ENCODE measurements around the gene CD160.
"Not testable (repeated sequence)": the region's sequence is repeated elsewhere in the genome, so short reads cannot be mapped to it uniquely, and the experiment has no call there.

Gene CD160

GRCh38 chr1:145708063-145708462 is 11.2 kb upstream of the CD160 start:
- no peak overlapping the region for H3K4me3 ChIP-seq (ENCODE audit: low read depth, low read length)

GRCh38 chr1:145710291-145711027 is 8.8 kb upstream of the CD160 start:
- H3K4me3 ChIP-seq (ENCODE audit: low read depth, low read length): no peak overlapping the region

DNA sequence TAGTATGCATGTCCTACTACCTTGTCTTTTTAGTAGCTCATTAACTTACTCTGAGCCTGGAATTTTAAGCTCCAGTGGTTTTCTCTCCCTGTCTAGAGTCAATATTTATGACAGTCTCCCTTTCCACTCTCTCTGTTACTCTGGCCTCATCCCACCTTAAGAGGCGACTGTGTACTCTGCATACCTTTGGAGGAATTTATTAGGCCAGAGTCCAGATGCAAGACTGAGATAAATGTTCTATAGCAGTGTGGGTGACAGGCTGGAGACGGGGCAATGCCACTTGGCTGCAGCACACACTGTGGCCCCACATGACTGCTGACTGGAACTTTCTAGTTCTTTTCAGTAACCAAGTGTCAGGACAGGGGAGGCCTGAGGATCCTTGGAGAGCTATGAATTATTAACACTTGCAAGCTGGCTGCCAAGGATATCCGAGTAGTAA is 8.1 kb upstream of the CD160 start:
- no peak overlapping the region for H3K4me3 ChIP-seq (ENCODE audit: low read depth, low read length)

- H3K4me3 ChIP-seq (ENCODE audit: low read depth, low read length): no peak overlapping the region
Observed at GRCh38 chr1:145714524-145715111, 4.7 kb upstream of the CD160 start.

DNA sequence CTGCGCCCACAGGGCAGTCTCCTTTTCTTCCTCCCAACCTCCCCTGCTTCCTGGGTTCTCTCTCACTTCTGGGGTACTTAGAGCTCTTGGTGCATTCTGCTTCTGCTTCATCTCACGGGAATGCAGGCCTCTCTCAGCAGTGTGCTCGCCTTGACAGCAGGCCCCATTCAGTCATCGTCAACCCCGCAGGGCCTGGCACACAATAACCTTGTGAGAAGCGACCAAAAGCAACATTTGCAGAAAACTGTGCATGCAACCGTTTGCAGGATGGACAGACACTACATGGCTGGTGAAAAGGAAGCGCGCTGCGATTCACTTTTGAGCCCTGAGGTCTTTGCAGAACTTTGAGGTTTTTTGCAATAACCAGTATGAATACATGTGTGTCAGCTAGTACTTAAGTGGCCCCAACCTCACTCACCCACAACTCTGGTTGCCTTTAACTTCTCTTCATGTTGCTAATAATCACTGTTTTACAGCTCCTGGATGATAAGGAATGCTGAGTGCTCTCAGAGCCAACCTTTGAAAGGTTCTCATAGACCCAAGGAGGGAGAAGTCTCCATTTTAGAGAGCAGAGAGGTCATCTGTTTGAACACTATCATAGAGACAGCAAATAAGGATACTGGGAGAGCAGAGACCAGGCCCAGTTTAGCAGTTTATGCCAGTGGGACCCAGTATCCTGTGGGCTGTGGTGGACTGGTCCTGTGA is 2.5 kb upstream of the CD160 start:
- no peak overlapping the region for H3K4me3 ChIP-seq (ENCODE audit: low read depth, low read length)

DNA sequence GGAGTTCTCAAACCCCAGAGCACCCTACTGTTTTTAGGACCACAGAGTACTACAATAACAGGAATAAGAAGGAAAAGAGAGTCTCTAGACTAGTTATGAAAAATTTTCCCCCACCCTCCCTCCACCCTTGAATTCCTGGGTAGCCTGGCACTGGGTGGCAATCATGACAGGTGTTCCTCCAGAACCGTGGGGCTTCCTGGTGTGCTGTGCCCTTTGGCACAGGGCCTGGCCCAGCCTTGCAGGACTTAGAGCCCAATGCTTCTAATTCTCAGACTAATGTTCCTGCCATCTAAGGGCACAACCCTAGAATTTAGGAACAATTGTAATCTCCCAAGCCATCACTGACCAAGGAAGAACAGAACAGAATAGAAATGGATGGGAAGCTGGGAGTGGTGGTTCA is 1.5 kb upstream of the CD160 start:
- H3K4me3 ChIP-seq (ENCODE audit: low read depth, low read length): no peak overlapping the region

DNA sequence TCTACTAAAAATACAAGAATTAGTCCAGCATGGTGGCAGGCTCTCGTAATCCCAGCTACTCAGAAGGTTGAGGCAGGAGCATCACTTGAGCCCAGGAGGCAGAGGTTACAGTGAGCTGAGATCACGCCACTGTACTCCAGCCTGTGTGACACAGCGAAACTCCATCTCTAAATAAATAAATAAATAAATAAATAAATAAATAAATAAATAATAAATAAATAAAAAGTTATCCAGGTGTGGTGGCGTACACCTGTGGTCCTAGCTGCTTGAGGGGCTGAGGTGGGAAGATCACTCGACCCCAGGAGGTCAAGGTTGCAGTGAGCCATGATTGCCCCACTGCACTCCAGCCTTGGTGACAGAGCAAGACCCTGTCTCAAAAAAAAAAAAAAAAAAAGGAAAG is 834 bp upstream of the CD160 start:
- not testable (repeated sequence) for H3K4me3 ChIP-seq (ENCODE audit: low read depth, low read length)

DNA sequence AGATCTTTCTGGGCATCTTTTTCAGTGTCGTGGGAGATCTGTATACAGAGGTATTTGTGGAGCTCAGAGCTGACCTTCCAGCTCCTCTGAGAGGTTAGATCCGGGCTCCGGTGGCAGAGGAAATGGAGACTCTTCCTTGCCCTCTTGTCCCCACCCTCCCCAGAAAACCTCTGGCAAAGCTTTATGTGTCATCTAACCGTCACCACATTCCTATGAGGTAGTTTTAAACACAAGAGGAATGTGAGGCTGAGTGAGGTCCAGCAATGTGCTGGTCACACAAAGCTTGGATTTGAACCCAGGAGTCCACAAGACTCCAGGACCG is 1.2 kb downstream of the CD160 start:
- no peak overlapping the region for H3K4me3 ChIP-seq (ENCODE audit: low read depth, low read length)

DNA sequence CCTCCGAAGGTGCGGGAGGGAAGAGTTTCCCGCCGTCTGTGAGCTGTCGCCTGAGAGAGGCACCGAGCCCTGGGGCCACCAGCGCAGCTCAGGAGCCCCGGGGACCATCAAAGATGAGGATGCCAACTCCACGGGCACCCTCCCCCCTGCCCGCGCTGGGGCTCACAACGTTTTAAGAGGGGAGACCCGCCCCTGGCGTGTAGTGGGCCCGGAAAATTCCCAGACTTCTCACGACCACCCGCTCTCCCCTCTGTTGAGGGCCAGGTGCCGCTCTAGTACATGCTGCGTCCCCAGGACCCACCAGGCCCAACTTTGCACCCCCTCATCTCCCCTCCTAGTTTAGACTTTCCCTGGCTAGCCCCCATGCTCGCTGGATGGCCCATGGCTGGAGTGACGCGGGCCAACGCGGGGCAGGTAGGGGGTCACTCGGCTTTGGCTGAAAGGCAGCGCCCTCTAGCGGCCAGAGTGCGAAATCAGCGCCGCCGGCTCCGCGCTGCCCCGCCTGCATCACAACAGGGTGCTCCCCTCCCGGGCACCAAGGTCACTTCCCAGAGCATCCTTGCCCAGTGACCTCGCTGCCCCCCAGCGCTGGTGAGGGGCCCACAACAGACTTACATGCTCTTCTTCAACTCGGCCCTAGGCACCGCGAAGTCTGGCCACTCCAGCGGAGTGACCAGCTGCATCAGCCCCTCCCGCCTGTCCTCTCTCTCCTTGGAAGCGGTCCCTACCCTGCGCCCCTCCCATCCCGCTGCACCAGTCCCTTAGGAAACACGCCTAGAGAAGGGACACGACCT is 1.8 kb downstream of the CD160 start:
- H3K4me3 ChIP-seq (ENCODE audit: low read depth, low read length): peak overlapping the region; percentile 17

DNA sequence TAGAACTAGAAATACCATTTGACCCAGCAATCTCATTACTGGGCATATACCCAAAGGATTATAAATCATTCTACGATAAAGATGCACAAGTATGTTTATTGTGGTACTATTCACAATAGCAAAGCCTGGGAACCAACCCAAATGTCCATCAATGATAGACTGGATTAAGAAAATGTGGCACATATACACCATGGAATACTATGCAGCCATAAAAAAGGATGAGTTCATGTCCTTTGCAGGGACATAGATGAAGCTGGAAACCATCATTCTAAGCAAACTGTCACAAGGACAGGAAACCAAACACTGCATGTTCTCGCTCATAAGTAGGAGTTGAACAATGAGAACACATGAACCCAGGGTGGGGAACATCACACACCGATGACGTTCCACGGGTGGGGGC is 6.9 kb downstream of the CD160 start:
- not testable (repeated sequence) for H3K4me3 ChIP-seq (ENCODE audit: low read depth, low read length)

- H3K4me3 ChIP-seq (ENCODE audit: low read depth, low read length): no peak overlapping the region
Observed at GRCh38 chr1:145729196-145729595, 9.9 kb downstream of the CD160 start.

DNA sequence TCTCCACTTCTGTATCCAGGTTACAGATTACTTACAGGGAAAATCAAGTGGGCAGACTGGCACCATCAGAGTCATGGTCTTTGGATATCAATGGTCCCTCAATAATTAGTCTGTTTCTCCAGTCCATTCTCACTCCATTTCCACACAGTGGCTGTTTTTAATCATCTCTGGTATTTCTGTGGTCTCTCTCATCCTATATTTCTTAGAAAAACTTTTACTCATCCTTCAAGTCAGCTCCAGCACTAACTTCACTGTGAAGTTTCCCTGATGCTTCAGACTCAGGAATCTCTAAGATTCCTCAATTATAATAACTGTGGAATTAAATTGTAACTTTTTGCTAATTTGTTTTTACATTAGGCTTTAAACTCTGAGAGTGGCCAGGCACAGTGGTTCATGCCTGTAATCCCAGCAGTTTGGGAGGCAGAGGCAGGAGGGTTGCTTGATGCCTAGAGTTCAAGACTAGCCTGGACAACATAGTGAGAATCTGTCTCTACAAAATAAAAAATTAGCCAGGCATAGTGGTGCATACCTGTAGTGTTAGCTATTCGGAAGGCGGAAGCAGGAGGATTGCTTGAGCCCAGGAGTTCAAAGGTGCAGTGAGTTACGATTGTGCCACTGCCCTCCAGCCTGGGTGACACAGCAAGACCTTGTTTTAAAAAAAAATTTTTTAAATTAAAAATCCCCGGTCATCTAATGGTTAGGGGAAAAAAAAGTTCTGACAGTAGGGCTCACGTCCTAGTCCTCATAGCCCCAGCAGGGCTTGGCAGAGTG is 10.6 kb downstream of the CD160 start:
- no peak overlapping the region for H3K4me3 ChIP-seq (ENCODE audit: low read depth, low read length)

DNA sequence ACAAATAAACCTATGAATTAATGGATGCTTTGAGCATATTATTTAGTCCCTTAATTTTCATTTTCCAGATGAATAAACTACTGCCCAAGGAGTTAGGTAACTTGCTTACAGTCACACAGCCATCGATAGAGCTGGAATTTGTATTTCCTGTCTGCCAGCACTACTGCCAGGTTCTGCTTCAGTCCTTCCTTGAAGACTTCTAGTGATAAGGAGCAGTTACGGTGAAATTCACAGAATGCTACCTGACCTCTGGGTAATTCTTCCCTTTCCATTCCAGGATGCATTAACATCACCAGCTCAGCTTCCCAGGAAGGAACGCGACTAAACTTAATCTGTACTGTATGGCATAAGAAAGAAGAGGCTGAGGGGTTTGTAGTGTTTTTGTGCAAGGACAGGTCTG is 11.2 kb downstream of the CD160 start:
- H3K4me3 ChIP-seq (ENCODE audit: low read depth, low read length): no peak overlapping the region

DNA sequence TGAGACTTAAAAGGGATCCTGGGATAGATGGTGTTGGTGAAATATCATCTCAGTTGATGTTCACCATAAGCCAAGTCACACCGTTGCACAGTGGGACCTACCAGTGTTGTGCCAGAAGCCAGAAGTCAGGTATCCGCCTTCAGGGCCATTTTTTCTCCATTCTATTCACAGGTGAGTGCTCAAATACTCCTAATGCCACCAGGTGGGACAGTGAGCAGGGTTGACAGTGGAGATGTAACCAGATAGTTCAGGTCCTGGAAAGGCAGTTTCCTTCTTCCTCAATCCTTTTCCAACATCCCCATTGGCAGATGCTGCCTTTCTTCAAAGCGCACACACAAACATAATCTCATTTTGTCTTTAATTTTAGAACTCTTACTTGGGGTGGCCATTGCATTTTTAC is 11.6 kb downstream of the CD160 start:
- H3K4me3 ChIP-seq (ENCODE audit: low read depth, low read length): no peak overlapping the region

- no peak overlapping the region for H3K4me3 ChIP-seq (ENCODE audit: low read depth, low read length)
Observed at GRCh38 chr1:145736191-145736590, 16.9 kb downstream of the CD160 start.

DNA sequence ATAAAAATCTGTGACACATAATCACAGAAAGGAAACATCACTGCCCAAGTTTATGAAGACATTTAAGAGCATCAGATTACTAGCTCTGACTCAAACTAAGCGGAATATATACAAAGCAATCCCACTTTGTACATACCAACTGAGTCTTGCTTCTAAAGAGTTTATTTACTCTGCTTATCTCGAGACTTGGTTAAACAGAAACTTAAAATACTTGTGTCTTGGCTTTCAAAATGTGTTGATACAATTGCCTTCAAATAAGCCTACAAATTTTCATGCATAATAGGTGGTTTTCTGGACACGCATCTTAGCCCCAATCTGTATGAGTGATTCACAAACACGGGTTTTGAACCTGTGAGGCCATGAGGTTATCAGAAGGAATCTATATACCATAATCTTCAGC is 21.0 kb downstream of the CD160 start:
- no peak overlapping the region for H3K4me3 ChIP-seq (ENCODE audit: low read depth, low read length)

GRCh38 chr1:145747398-145748247 is 28.3 kb downstream of the CD160 start:
- no peak overlapping the region for H3K4me3 ChIP-seq (ENCODE audit: low read depth, low read length)

- H3K4me3 ChIP-seq (ENCODE audit: low read depth, low read length): no peak overlapping the region
Observed at GRCh38 chr1:145750426-145750825, 31.1 kb downstream of the CD160 start.

GRCh38 chr1:145751491-145752037 is 32.3 kb downstream of the CD160 start:
- H3K4me3 ChIP-seq (ENCODE audit: low read depth, low read length): no peak overlapping the region

GRCh38 chr1:145757420-145757819 is 38.1 kb downstream of the CD160 start:
- H3K4me3 ChIP-seq (ENCODE audit: low read depth, low read length): no peak overlapping the region

Measured in iPS-11a (cell line).